Small intestine (tissue), 7 donors: ENCODE data around the gene RCSD1. TPM values are rescaled to one million over a fixed set of nuclear protein-coding genes. Genes with fewer than 3 reads are reported as not detected.

ENCODE experiments used
- DNase-seq, 2 donors: peaks; one replicate each; pipeline versions ENCODE4 v3.0.0 to v3.0.0-alpha.2; 2013
- FAIRE-seq: peaks from 2 replicates; lab custom pipeline; 2012; peaks lifted over from hg19 to GRCh38; lab: Jason Lieb, UNC
- H3K27ac ChIP-seq, 3 donors: one replicate each; pipeline ENCODE4 v1.5.1; 2013; ENCODE audit warnings: low read length in 2 of 3, mild to moderate bottlenecking in 2 of 3, control low read depth in 1 of 3, inconsistent platforms in 1 of 3, low read depth in 1 of 3, moderate library complexity in 1 of 3
- H3K27me3 ChIP-seq, 3 donors: one replicate each; pipeline ENCODE4 v1.6.1; 2013; ENCODE audit warnings: low read length in 3 of 3, inconsistent platforms in 1 of 3; ENCODE audit not compliant: control insufficient read depth in 3 of 3, insufficient read depth in 3 of 3
- H3K36me3 ChIP-seq, 3 donors: one replicate each; pipeline ENCODE4 v1.6.1; 2013; ENCODE audit warnings: low read length in 3 of 3, inconsistent platforms in 1 of 3, low read depth in 1 of 3, mild to moderate bottlenecking in 1 of 3, moderate library complexity in 1 of 3; ENCODE audit not compliant: control insufficient read depth in 3 of 3, insufficient read depth in 2 of 3
- H3K4me1 ChIP-seq, 3 donors: one replicate each; pipeline ENCODE4 v1.6.1; 2013; ENCODE audit warnings: low read length in 2 of 3, inconsistent platforms in 1 of 3, low read depth in 1 of 3, mild to moderate bottlenecking in 1 of 3, moderate library complexity in 1 of 3; ENCODE audit not compliant: control insufficient read depth in 3 of 3, insufficient read depth in 2 of 3
- H3K4me3 ChIP-seq, 3 donors: one replicate each; pipeline ENCODE4 v1.5.1; 2013; ENCODE audit warnings: low read length in 3 of 3, control low read depth in 1 of 3, inconsistent platforms in 1 of 3, low read depth in 1 of 3, mild to moderate bottlenecking in 1 of 3, moderate library complexity in 1 of 3
- H3K9me3 ChIP-seq, 2 donors: one replicate each; pipeline ENCODE4 v1.6.1; 2013; ENCODE audit warnings: low read depth in 1 of 2, low read length in 1 of 2; ENCODE audit not compliant: control insufficient read depth in 2 of 2, insufficient read depth in 1 of 2
- WGBS, 3 donors: extraction: QIAGEN DNeasy Blood & Tissue Kit; methylation state at CpG; one replicate each; pipeline ENCODE4 v1.1.7; 2013; 5-methylcytosine and 5-hydroxymethylcytosine counted together
- polyA plus RNA-seq, 4 donors: library from polyadenylated mRNA; stranded (reverse) in 3 of 4; unstranded in 1 of 4; fragments of 200-250 nt in 3 of 4; fragments of 120-200 nt in 1 of 4; gene quantifications; one replicate each; pipeline versions ENCODE4 v1.2.1 to v1.2.3, GENCODE V29; 2013
- donor health status: healthy with polysubstance abuse.
- donor health status: control.
- donor health status: control.
- donor health status: Bipolar disorder and iron deficiency.
- donor health status: healthy.

The RCSD1 gene
- polyA plus RNA-seq, 4 donors: 2.0 to 14.1 (median 8.0) TPM

DNA sequence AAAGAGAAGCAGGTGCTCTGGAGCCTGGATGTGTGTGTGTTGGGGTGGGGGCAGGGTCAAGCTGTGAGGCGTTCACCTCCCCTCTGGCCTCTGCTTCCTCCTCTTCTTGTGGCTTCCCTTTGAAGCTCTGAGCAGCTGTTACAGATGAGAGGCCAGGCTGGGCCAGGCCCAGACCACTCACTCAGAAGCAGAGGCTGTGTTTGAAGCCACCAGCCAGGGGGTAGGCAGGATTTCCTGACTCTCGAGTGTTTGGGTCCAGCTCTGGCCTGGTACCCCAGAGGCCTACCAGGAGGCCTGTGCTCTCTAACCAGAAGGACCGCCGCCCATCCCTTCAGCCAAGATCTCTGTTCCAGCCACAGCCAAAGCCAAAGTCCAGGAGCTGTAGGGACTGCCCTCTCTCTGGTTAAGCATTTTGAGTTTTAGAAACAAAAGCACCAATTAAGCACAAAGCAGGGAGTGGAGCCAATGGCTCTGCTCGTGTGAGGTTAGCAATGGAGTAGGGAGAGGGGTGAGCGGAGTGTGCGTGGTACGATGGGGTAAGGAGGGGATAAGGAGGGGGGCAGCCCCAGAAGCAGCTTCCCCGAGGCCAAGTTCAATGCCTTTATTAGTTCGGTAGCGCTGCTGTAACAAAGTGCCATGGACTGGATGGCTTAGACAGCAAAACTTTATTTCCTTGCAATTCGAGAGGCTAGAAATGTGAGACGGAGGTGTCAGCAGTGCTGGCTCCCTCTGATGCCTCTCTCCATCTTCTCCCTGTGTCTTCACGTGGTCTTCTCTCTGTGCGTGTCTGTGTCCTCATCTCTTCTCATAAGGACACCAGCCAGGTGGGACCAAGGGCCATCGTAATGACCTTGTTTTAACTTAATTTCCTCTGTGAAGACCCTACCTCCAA lies 20.5 kb downstream of the RCSD1 start:
- peak overlapping the region in 1 of 3 donors; percentile 19 for H3K27ac ChIP-seq
- 71 to 81% (median 73%) methylated on average over 16 of the region's 16 CpGs for WGBS, 3 donors
- H3K4me3 ChIP-seq: no peak overlapping the region
- peaks cover 0 to 4% (median 0%) of the 10 kb centered on the region in 3 donors for H3K36me3 ChIP-seq
- H3K4me1 ChIP-seq: peaks cover 0 to 18% (median 2%) of the 10 kb centered on the region in 3 donors
- no peak for DNase-seq
- H3K27me3 ChIP-seq: no peaks in the 10 kb centered on the region
- H3K9me3 ChIP-seq: no peaks in the 10 kb centered on the region
- no peak for FAIRE-seq

DNA sequence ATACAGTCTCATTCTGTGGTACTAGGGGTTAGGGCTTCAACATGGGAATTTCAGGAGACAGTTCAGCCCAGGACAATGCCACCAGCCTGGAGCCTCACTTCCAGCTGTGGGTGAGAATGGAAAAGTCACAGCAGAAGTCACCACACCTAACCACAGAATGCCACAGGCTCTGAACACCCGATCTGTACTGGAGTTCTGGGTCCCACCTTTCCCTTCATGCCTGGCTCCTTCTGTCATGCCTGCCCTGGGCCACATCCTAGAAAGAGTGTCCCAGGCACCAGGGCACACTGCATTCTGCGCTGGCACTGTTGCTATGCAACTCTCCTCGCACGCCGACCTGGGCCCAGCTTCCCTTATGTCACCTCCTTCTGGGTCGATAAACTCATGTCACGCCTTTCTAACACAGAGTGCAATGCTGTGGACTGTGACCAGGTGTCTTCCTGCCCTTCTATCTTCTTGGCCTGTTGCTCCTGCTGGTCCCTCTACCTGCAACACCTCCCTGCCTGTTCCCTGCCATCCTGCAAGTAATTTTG lies 21.2 kb downstream of the RCSD1 start:
- 28 to 62% (median 38%) methylated on average over 7 of the region's 7 CpGs for WGBS, 3 donors
- Histone ChIP-seq H3K9me3 (no peaks in the 10 kb centered on the region), H3K27me3 (no peaks in the 10 kb centered on the region), H3K4me1 (peaks cover 0 to 18% (median 2%) of the 10 kb centered on the region in 3 donors), H3K36me3 (peaks cover 0 to 4% (median 0%) of the 10 kb centered on the region in 3 donors), H3K4me3 (no peak overlapping the region), H3K27ac (peak overlapping the region in 1 of 3 donors; percentile 8)
- FAIRE-seq (no peak), DNase-seq (peak; percentile 39 to 81)

DNA sequence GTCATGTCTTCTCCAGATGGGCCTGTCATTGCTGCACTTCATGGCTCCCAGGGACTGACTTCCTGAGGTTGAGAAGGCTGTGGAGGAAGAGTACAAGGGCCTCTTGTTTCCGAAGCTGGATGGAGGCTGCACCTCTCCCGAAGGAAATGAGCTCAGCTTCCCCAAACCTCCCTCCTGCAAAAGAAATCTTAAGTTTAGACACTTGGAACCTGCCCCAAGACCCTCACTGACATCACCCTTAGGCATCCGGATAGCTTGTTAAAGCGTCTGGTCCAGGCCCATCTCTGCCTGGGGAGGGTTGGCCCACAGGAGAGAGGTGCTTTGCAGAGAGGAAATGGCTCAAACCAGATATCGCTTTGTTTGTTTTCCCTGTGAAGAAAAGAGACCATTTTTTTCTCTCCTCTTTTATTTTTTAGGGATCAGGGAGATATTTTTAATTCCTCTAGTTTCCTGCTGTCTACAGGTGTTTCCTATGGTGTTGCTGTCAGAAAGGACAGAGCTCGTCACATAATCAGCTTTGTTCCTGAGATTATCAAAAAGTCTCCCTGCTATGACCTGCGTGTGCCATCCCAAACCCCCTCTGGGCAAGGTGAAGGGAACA lies 25.0 kb downstream of the RCSD1 start:
- DNase-seq (no peak), FAIRE-seq (no peak)
- Histone ChIP-seq H3K9me3 (no peaks in the 10 kb centered on the region), H3K27me3 (no peaks in the 10 kb centered on the region), H3K36me3 (peaks cover 0 to 4% (median 0%) of the 10 kb centered on the region in 3 donors), H3K4me3 (no peak overlapping the region), H3K27ac (peak overlapping the region in 1 of 3 donors; percentile 67), H3K4me1 (peaks cover 0 to 19% (median 2%) of the 10 kb centered on the region in 3 donors)
- 64 to 84% (median 75%) methylated on average over 7 of the region's 7 CpGs for whole genome bisulfite sequencing, 3 donors

DNA sequence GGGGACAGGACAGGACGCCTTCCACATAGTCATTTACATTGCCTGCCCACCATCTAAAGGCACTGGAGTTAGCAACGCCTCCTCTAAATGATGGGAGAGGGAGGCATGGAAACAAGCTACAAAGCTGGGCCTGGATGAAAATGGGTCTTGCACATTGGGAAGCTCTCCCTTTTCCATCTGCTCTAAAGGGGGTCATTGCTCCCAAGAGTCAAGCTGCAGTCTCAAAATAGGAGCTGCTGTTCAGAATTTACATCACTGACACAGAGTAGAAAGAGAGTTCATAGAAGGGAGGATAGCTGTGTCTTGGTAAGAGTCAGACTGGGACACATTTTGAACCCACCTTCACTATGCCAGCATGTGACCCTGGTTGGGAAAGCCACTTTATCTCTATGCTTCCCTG lies 26.6 kb downstream of the RCSD1 start:
- FAIRE-seq (no peak), DNase-seq (no peak)
- peaks cover 0 to 4% (median 0%) of the 10 kb centered on the region in 3 donors for H3K36me3 ChIP-seq
- H3K9me3 ChIP-seq: no peaks in the 10 kb centered on the region
- no peaks in the 10 kb centered on the region for H3K27me3 ChIP-seq
- 87 to 100% (median 95%) methylated on average over 2 of the region's 2 CpGs for WGBS, 3 donors
- peaks cover 0 to 13% (median 0%) of the 10 kb centered on the region in 3 donors for H3K4me1 ChIP-seq
- no peak overlapping the region for H3K27ac ChIP-seq
- no peak overlapping the region for H3K4me3 ChIP-seq

DNA sequence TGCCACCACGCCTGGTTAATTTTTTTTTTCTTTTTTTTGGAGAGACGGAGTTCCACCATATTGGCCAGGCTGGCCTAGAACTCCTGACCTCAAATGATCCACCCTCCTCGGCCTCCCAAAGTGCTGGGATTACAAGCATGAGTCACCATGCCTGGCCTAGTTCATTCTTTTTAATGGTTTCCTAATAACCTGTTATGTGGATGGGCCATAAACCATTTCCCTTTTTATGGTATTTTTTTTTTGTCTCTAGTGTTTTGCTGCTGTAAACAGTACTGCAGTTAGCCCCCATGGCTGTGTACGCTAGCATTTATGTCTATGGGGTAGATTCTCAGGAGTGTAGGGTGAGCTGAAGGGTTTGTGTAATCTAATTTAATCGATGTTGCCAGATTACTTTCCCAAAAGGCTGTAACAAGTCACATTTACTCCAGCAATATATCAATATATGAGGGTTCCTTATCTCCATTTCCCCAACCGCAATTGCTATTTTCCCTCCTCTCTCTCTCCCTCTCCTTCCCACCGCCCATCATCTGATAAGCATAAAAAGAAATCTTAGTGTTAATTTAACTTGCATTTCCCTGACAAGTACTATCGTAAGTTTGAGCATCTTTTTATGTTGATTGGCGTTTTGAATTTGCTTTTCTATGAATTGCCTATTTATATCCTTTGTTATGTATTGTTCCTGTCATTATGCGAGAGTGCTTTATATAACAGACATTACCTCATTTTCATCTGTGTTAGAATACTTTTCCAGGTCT lies 28.7 kb downstream of the RCSD1 start:
- peaks cover 0 to 12% (median 0%) of the 10 kb centered on the region in 3 donors for H3K4me1 ChIP-seq
- H3K36me3 ChIP-seq: peaks cover 0 to 4% (median 0%) of the 10 kb centered on the region in 3 donors
- 25 to 50% (median 49%) methylated on average over 10 of the region's 10 CpGs for WGBS, 3 donors
- no peak for FAIRE-seq
- peak in 1 of 2 donors; percentile 24 for DNase-seq
- H3K27ac ChIP-seq: no peak overlapping the region
- no peaks in the 10 kb centered on the region for H3K9me3 ChIP-seq
- no peak overlapping the region for H3K4me3 ChIP-seq
- H3K27me3 ChIP-seq: no peaks in the 10 kb centered on the region

DNA sequence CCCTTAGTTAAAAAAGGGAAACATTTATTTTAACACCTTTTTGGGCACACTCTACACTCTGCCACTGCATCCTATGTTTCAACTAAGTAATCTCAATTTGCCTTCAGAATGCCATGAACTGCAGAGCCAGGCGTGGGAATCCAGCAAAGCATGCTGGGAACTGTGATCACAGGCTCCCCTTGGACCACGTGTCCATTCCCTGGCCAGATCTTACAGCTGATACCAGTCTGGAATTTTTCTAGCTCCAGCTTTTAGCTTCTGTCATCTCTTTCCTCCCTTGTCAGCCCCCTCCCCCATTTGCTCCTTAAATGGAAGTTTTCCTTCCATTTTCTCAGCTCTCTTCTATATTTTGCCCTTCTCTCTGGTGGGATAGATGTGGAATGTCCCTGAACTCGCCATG lies 29.4 kb downstream of the RCSD1 start:
- FAIRE-seq (no peak), DNase-seq (no peak)
- Histone ChIP-seq H3K9me3 (no peaks in the 10 kb centered on the region), H3K27ac (peak overlapping the region in 1 of 3 donors; percentile 42), H3K4me1 (peaks cover 0 to 11% (median 0%) of the 10 kb centered on the region in 3 donors), H3K27me3 (no peaks in the 10 kb centered on the region), H3K36me3 (peaks cover 0 to 4% (median 0%) of the 10 kb centered on the region in 3 donors), H3K4me3 (no peak overlapping the region)
- 48 to 57% (median 50%) methylated on average over 3 of the region's 3 CpGs for WGBS, 3 donors

DNA sequence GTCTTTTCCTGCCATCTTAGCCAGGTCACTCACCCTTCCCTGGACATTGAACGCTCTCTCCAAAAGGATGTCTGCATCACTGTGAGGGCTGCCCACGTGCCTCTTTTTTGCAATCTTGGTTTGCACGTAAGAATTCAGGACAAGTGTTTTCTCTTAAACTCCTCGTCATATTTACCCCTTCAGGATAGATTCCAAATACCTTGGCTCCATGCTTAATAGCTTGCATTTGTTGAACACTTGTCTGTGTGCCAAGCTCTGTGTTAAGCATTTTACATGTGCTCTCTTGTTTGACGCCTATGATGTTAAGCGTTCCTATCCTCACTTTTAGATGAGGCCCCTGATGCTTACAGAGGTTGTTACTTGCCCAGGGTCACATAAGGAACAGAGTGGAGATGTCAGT lies 29.8 kb downstream of the RCSD1 start:
- H3K36me3 ChIP-seq: peaks cover 0 to 2% (median 0%) of the 10 kb centered on the region in 3 donors
- no peak for FAIRE-seq

More for the DNA sequence above, 29.8 kb downstream of the RCSD1 start:
- WGBS, 3 donors: 77 to 88% (median 87%) methylated on average over 6 of the region's 6 CpGs
- no peak overlapping the region for H3K4me3 ChIP-seq
- no peak for DNase-seq
- H3K4me1 ChIP-seq: peaks cover 0 to 11% (median 0%) of the 10 kb centered on the region in 3 donors
- peak overlapping the region in 1 of 3 donors; percentile 52 for H3K27ac ChIP-seq
- no peaks in the 10 kb centered on the region for H3K9me3 ChIP-seq
- no peaks in the 10 kb centered on the region for H3K27me3 ChIP-seq
